ENCODE measurements around the gene AFF1.

DNA sequence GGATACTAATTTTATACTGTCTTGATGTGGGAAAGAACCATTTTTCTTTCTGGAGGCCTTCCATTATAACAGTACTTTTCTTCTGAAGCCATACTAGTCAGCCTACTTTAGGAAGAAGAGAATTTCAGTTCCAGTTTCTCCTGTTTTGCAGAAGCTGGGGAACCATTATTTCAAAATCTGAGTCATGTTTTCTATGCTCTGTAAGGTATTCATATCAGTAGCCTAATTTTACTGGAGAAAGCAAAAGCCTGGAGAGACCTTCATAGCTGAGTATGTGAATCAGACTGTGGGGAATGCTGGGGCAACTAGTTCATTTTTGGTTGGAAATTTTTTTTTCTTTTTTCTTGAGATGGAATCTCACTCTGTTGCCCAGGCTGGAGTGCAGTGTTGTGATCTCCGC is 22.4 kb downstream of the AFF1 start:
- TF ChIP-seq, protein P1, sequence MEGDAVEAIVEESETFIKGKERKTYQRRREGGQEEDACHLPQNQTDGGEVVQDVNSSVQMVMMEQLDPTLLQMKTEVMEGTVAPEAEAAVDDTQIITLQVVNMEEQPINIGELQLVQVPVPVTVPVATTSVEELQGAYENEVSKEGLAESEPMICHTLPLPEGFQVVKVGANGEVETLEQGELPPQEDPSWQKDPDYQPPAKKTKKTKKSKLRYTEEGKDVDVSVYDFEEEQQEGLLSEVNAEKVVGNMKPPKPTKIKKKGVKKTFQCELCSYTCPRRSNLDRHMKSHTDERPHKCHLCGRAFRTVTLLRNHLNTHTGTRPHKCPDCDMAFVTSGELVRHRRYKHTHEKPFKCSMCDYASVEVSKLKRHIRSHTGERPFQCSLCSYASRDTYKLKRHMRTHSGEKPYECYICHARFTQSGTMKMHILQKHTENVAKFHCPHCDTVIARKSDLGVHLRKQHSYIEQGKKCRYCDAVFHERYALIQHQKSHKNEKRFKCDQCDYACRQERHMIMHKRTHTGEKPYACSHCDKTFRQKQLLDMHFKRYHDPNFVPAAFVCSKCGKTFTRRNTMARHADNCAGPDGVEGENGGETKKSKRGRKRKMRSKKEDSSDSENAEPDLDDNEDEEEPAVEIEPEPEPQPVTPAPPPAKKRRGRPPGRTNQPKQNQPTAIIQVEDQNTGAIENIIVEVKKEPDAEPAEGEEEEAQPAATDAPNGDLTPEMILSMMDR (IDR thresholded peaks at IDR 0.05) = no peak
- TF ChIP-seq EP300 (IDR thresholded peaks at IDR 0.05) = no peak
